Common myeloid progenitor, CD34-positive (primary cell): ENCODE measurements around the gene HOXB2.

Source experiments
- CTCF ChIA-PET: fragments of 350-600 bp; sonication (Branson Sonifier 250); formaldehyde crosslinking; loops from one replicate; lab custom pipeline; 2021; ENCODE audit warnings: antibody characterized with exemption; lab: Charles Lee
- POLR2A ChIA-PET: fragments of 350-600 bp; sonication (Branson Sonifier 250); formaldehyde crosslinking; loops from one replicate; lab custom pipeline; 2021; ENCODE audit warnings: antibody characterized with exemption; lab: Charles Lee
- DNase-seq, 3 donors: peaks; one replicate each; pipeline versions ENCODE4 v3.0.0 to v3.0.0-alpha.2; 2013
- H3K27ac ChIP-seq, 2 experiments: 1 replicate in 1 of 2; 2 replicates in 1 of 2; pipeline ENCODE4 v1.7.0; 2013; ENCODE audit warnings: inconsistent platforms in 2 of 2, low read length in 2 of 2, mild to moderate bottlenecking in 2 of 2, low read depth in 1 of 2, moderate library complexity in 1 of 2; ENCODE audit not compliant: severe bottlenecking in 2 of 2, insufficient read depth in 1 of 2, poor library complexity in 1 of 2
- H3K27me3 ChIP-seq, 5 experiments: replicated peaks in 2 of 5; 1 replicate in 3 of 5; 2 replicates in 2 of 5; pipeline versions ENCODE4 v1.6.1 to v1.7.0; 2013; ENCODE audit warnings: low read length in 4 of 5, mild to moderate bottlenecking in 2 of 5, moderate library complexity in 2 of 5, inconsistent platforms in 1 of 5; ENCODE audit not compliant: insufficient read depth in 5 of 5, control insufficient read depth in 4 of 5
- H3K36me3 ChIP-seq, 4 experiments: 1 replicate in 2 of 4; 2 replicates in 2 of 4; pipeline versions ENCODE4 v1.6.1 to v1.7.0; 2013; ENCODE audit warnings: low read length in 3 of 4, control low read depth in 1 of 4, mild to moderate bottlenecking in 1 of 4; ENCODE audit not compliant: control insufficient read depth in 4 of 4, insufficient read depth in 4 of 4
- H3K4me1 ChIP-seq, 4 experiments: 1 replicate in 3 of 4; 2 replicates in 1 of 4; pipeline versions ENCODE4 v1.6.1 to v1.7.1; 2013; ENCODE audit warnings: low read length in 3 of 4, mild to moderate bottlenecking in 3 of 4, control low read depth in 1 of 4, inconsistent platforms in 1 of 4, moderate library complexity in 1 of 4; ENCODE audit not compliant: control insufficient read depth in 4 of 4, insufficient read depth in 4 of 4; ENCODE audit errors: control extremely low read depth in 1 of 4
- H3K4me3 ChIP-seq, 7 experiments: 1 replicate in 4 of 7; 2 replicates in 3 of 7; pipeline versions ENCODE4 v1.5.1 to v1.7.0; 2013; ENCODE audit warnings: mild to moderate bottlenecking in 7 of 7, low read length in 6 of 7, moderate library complexity in 6 of 7, inconsistent platforms in 2 of 7, low read depth in 2 of 7, control low read depth in 1 of 7; ENCODE audit not compliant: insufficient read depth in 4 of 7, control insufficient read depth in 1 of 7; ENCODE audit errors: extremely low read depth in 1 of 7
- H3K9me3 ChIP-seq, 5 experiments: 1 replicate in 4 of 5; 2 replicates in 1 of 5; pipeline versions ENCODE4 v1.6.1 to v1.7.1; 2013; ENCODE audit warnings: low read length in 4 of 5, mild to moderate bottlenecking in 2 of 5, inconsistent platforms in 1 of 5, low read depth in 1 of 5, moderate library complexity in 1 of 5; ENCODE audit not compliant: control insufficient read depth in 4 of 5, insufficient read depth in 2 of 5; ENCODE audit errors: control extremely low read depth in 1 of 5
- WGBS: methylation state at CpG from one replicate; pipeline ENCODE4 v1.1.5; 2013; ENCODE audit not compliant: insufficient coverage; 5-methylcytosine and 5-hydroxymethylcytosine counted together

Gene HOXB2

DNA sequence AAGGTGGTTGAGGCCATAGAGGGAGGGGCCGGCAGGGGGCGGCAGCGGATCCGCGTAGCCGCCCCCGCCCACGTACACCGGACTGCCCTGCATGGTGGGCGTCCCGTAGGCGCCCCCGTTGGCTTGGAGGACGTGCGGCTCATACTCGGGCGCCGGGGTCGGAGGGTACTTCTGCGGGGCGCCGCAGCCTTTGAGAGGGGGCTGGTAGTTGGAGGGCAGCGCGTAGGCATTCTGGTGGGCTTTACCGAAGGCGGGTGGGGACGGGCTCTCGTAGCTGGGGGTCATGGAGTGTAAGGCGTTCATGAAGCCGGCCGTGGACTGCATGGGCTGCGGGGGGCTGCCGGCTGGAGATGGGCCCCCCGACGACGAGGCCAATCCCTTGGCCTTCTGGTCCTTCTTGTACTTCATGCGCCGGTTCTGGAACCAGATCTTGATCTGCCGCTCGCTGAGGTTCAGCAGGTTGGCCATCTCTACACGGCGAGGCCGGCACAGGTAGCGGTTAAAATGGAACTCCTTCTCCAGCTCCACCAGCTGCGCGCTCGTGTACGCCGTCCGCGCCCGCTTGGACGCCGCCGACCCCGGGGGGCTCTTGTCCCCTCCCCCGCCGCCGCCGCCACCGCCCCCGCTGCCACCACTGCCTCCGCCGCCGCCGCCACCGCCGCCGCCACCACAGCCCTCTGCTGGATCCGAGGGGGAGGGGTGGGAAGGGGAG, 5.7 kb upstream of the HOXB2 start:
- Histone ChIP-seq H3K9me3 (no peaks in the 10 kb centered on the region), H3K4me3 (no peak overlapping the region), H3K27me3 (no peaks in the 10 kb centered on the region), H3K36me3 (peaks cover 5 to 42% (median 24%) of the 10 kb centered on the region in 4 experiments), H3K27ac (no peak overlapping the region), H3K4me1 (peaks cover 15 to 60% (median 46%) of the 10 kb centered on the region in 4 experiments)
- ChIA-PET CTCF (interaction anchor here (1.5 to 2.1 kb wide), 2 partner anchors 9 to 37 kb away, joined by 3 to 5 read pairs; no protein-coding TSS in a partner anchor), POLR2A (no interaction called here)
- DNase-seq: no peak
- WGBS: 98% methylated on average over 45 of the region's 70 CpGs

DNA sequence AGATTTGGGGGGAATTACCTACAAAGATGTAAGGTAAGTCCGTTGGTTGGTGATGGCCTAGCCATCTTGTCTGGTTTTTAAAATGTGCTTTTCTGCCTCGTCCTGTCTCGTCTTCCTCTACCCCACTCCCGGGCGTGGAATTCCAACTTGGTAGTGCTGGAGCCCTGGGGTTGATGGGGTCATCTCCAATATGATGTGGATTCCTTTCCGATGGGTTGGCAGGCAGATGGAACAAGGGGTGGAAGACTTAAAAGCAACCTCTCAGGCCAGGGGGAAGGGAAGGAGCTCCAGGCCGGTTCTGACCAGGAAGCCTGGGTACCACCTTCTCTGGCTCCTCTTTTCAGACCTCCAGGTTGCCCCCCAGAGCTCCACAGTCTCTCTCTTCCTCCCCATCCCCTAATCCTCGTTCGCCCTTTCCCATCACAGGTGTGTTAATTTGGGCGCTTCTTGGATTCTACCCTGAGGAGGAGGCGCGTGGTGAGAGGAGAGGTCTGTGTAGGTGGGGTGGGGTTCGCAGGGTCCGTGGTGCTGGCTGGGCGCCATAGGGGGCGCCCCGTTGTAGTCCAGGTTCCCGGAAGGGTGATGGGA, 5.1 kb upstream of the HOXB2 start:
- DNase-seq: no peak
- Histone ChIP-seq H3K4me1 (peaks cover 21 to 62% (median 47%) of the 10 kb centered on the region in 4 experiments), H3K27ac (no peak overlapping the region), H3K4me3 (no peak overlapping the region), H3K9me3 (no peaks in the 10 kb centered on the region), H3K36me3 (peaks cover 5 to 42% (median 24%) of the 10 kb centered on the region in 4 experiments), H3K27me3 (no peaks in the 10 kb centered on the region)
- ChIA-PET POLR2A (no interaction called here), CTCF (interaction anchor here (1.5 to 2.1 kb wide), 6 partner anchors 10 to 68 kb away, joined by 3 to 9 read pairs (median 4); no protein-coding TSS in a partner anchor)
- WGBS: 100% methylated on average over 14 of the region's 18 CpGs

DNA sequence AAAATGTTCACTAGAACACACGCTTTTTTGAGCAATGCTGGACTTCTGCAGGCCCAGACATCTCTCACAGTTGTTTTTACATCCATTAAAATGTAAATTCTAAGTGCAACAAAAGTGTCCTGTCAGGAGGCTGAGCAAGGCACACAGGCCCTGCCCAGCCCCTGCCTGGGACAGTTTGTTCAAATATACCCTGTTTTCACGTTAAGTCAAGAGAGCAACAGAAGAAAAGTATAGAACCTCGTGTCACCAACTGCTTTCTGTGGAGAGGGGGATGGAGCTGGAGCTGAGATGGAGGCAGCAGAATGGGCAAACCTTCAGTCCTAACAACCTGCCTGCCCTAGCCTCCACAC, 4.3 kb upstream of the HOXB2 start:
- no peak for DNase-seq
- POLR2A ChIA-PET: interaction anchor here (0.7 to 0.8 kb wide), 2 partner anchors 8 to 15 kb away, joined by 3 read pairs; no protein-coding TSS in a partner anchor
- no peak overlapping the region for H3K4me3 ChIP-seq
- H3K27ac ChIP-seq: peak overlapping the region in 1 of 2 experiments; percentile 95
- no peaks in the 10 kb centered on the region for H3K27me3 ChIP-seq
- CTCF ChIA-PET: interaction anchor here (0.7 to 3.6 kb wide), 11 partner anchors 8 to 67 kb away, joined by 3 to 16 read pairs (median 5); partner anchors contain the start of gene HOXB5
- no peaks in the 10 kb centered on the region for H3K9me3 ChIP-seq
- 80% methylated on average over 1 of the region's 3 CpGs for WGBS
- H3K36me3 ChIP-seq: peaks cover 5 to 37% (median 23%) of the 10 kb centered on the region in 4 experiments
- H3K4me1 ChIP-seq: peaks cover 22 to 58% (median 45%) of the 10 kb centered on the region in 4 experiments

- H3K27me3 ChIP-seq: no peaks in the 10 kb centered on the region
- peaks cover 22 to 58% (median 47%) of the 10 kb centered on the region in 4 experiments for H3K4me1 ChIP-seq
- peaks cover 2 to 36% (median 23%) of the 10 kb centered on the region in 4 experiments for H3K36me3 ChIP-seq
- peak overlapping the region in 1 of 2 experiments; percentile 95 for H3K27ac ChIP-seq
- ChIA-PET POLR2A (interaction anchor here (0.7 to 0.8 kb wide), 2 partner anchors 8 to 16 kb away, joined by 3 read pairs; no protein-coding TSS in a partner anchor), CTCF (interaction anchor here (0.7 to 3.6 kb wide), 12 partner anchors 9 to 67 kb away, joined by 3 to 16 read pairs (median 4); partner anchors contain the start of gene HOXB5)
- WGBS: 50% methylated on average over 2 of the region's 6 CpGs
- peak in 1 of 3 donors; percentile 53 for DNase-seq
- H3K4me3 ChIP-seq: peak overlapping the region in 3 of 7 experiments; percentile 12 to 68 (median 19)
- no peaks in the 10 kb centered on the region for H3K9me3 ChIP-seq
Measured at GRCh38 chr17:48548523-48549280, 3.8 kb upstream of the HOXB2 start.

GRCh38 chr17:48547808-48548522, 3.1 kb upstream of the HOXB2 start:
- WGBS: 5% methylated on average over 14 of the region's 24 CpGs
- Histone ChIP-seq H3K27me3 (no peaks in the 10 kb centered on the region), H3K27ac (peak overlapping the region; percentile 28 to 95), H3K4me1 (peaks cover 22 to 56% (median 47%) of the 10 kb centered on the region in 4 experiments), H3K4me3 (peak overlapping the region in 5 of 7 experiments; percentile 30 to 68 (median 49)), H3K36me3 (peaks cover 2 to 35% (median 21%) of the 10 kb centered on the region in 4 experiments), H3K9me3 (no peaks in the 10 kb centered on the region)
- POLR2A ChIA-PET: no interaction called here
- CTCF ChIA-PET: interaction anchor here (0.6 to 3.6 kb wide), 15 partner anchors 9 to 67 kb away, joined by 3 to 16 read pairs (median 4); no protein-coding TSS in a partner anchor
- DNase-seq: peak; percentile 57 to 75 (median 74)
